IgD-negative memory B cell (primary cell): ENCODE measurements around the gene PCCA. TPM values are rescaled to one million over a fixed set of nuclear protein-coding genes. Genes with fewer than 3 reads are reported as not detected.

Source experiments
- H3K27ac Mint-ChIP-seq, 3 donors: one replicate each; pipeline ENCODE4 v1.8.0; 2020 to 2022; ENCODE audit warnings: mild to moderate bottlenecking in 3 of 3, mixed read lengths in 3 of 3, moderate library complexity in 1 of 3
- H3K27me3 Mint-ChIP-seq: one replicate; pipeline ENCODE4 v1.8.0; 2021; ENCODE audit warnings: mixed read lengths
- H3K36me3 Mint-ChIP-seq: one replicate; pipeline ENCODE4 v1.8.0; 2020; ENCODE audit warnings: mild to moderate bottlenecking, mixed read lengths
- H3K4me1 Mint-ChIP-seq, 3 donors: one replicate each; pipeline ENCODE4 v1.8.0; 2020 to 2022; ENCODE audit warnings: mixed read lengths in 3 of 3, mild to moderate bottlenecking in 1 of 3
- H3K4me3 Mint-ChIP-seq, 4 donors: one replicate each; pipeline ENCODE4 v1.8.0; 2020 to 2022; ENCODE audit warnings: mild to moderate bottlenecking in 4 of 4, mixed read lengths in 4 of 4, moderate library complexity in 3 of 4
- H3K9me3 Mint-ChIP-seq, 3 donors: one replicate each; pipeline ENCODE4 v1.8.0; 2020 to 2021; ENCODE audit warnings: mixed read lengths in 3 of 3, mild to moderate bottlenecking in 1 of 3
- polyA plus RNA-seq: library from polyadenylated mRNA; unstranded; fragments of 300-500 nt; fragmentation: Illumina TruSeq; gene quantifications from one replicate; pipeline ENCODE4 v1.2.3, GENCODE V29; 2021

PCCA gene
- polyA plus RNA-seq, 1 donor from 2014 or later: 8.5 TPM

DNA sequence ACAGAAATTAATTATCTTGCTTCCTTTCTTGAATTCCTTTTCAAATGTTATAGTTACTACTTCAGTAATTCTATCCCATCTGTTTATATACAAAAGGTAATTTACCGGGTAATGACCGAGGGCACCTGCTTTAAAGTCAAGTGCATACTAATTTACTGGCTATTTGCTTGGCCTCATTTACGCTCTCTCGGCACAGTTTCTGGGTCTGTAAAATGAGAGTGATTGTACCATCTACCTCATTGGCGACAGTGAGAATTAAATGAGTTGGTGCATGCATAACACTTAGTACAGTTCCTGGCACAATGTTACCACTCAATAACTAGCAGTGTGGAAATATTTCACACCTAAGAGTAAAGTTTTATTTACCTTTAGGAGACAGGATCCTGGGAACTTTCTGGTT is 388.1 kb downstream of the PCCA start:
- Mint-ChIP-seq H3K4me1 (peaks cover 0 to 6% (median 6%) of the 10 kb centered on the region in 3 donors), H3K27ac (no peak overlapping the region), H3K4me3 (no peak overlapping the region), H3K9me3 (no peaks in the 10 kb centered on the region), H3K27me3 (no peaks in the 10 kb centered on the region), H3K36me3 (peaks cover 6% of the 10 kb centered on the region)

DNA sequence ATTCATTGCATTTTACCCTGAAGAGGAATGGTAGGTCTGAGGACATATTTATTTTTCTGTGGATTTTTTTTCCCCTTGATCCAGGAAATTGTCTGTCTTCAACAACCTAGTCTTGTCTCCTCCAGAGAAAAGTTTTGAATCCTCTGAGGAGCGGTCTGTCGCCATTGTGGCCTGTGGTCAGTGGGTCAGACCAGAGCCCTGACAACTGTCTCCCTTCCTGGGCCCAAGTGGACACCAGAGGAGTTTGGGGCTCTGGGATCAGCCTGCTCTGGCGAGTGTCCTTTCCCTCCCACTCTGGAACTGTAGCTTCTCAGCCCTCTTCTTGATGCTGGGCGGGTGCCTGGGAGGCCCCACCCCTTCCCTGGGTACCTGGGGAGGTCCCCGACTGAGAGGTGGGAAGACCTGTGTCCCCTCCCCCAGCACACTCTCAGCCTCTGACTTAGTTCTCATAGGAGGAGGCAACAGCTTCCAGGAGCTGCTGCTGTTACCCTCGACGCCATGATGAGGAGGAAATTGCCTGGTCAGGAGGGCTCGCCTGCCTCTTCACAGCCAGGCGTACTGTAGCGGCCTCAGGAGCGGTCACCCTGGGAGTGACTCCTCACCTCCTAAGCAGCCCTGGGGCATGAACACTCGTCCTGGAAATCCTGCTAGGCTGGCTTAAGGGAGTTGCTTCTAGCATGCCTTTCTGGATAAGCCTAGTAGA is 389.4 kb downstream of the PCCA start:
- Mint-ChIP-seq H3K36me3 (peaks cover 6% of the 10 kb centered on the region), H3K4me1 (peaks cover 3 to 10% (median 6%) of the 10 kb centered on the region in 3 donors), H3K9me3 (no peaks in the 10 kb centered on the region), H3K4me3 (no peak overlapping the region), H3K27me3 (peaks cover 1% of the 10 kb centered on the region), H3K27ac (no peak overlapping the region)

DNA sequence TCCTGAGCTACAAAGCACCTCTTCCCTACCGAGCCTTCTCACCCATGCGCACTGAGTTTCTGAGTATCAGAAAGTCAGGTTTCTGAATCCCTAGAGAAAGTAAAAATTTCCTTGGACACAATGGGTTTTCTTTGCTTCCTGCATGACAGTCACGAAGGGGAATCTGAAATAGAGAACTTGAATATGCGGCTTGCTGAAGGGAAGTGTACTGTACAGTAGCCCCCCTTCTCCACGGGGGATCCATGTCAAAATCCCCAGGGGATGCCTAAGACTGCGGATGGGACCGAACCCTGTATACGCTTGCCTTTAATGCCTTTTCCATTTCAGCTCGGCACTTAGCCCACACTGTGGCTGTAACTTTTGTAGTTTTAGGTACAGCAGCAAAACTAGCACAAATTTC is 391.8 kb downstream of the PCCA start:
- peaks cover 2% of the 10 kb centered on the region for H3K27me3 Mint-ChIP-seq
- H3K36me3 Mint-ChIP-seq: peaks cover 6% of the 10 kb centered on the region
- H3K4me3 Mint-ChIP-seq: no peak overlapping the region
- H3K27ac Mint-ChIP-seq: no peak overlapping the region
- H3K9me3 Mint-ChIP-seq: no peaks in the 10 kb centered on the region
- peaks cover 10 to 16% (median 12%) of the 10 kb centered on the region in 3 donors for H3K4me1 Mint-ChIP-seq

DNA sequence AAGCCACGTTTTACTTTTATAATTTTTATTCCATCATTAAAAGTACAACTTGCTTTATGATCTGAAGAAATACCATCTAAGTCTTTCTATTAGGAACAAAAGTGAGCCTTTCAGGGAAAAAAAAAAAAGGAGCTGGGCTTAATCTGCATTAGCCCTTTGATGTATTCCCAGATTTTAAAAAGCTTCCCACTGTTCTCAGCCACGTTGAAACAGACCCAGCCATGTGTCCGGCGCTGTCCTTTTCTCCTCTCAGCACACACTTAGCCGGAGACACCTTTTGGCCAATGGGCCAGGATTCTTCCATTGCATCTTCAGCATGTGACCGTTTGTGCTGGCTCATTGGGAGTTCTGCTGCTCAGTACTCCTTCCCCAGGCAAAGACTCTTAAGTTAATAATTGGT is 394.2 kb downstream of the PCCA start:
- Mint-ChIP-seq H3K27ac (peak overlapping the region in 1 of 3 donors; percentile 8), H3K9me3 (no peaks in the 10 kb centered on the region), H3K27me3 (peaks cover 2% of the 10 kb centered on the region), H3K36me3 (peaks cover 4% of the 10 kb centered on the region), H3K4me3 (no peak overlapping the region), H3K4me1 (peaks cover 6 to 11% (median 10%) of the 10 kb centered on the region in 3 donors)

DNA sequence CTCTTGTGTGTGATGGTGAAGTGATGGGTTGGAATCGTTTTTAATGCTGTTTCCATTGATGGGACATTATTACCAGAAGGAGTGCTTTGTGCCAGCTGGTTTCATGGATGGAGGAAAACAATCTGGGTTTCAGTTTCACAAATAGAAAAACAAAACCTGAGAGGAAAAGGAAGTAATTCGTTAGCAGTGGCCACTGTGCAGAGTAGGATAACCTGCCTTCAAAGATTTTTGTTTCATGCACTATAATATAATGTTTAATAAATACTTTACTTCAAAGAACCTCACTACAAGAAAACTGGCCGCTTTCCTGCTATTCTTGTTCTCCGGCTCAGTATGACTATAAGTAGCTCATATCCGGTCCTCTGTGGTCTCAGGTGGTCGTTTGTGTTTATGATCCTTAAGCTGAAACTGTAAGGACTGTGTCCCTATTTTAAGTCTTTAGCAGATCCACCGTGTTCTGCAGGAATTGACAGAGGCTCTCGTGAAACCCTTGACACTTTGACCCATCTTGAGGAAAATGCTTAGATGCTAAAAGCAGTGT is 395.0 kb downstream of the PCCA start:
- peaks cover 2% of the 10 kb centered on the region for H3K27me3 Mint-ChIP-seq
- no peaks in the 10 kb centered on the region for H3K9me3 Mint-ChIP-seq
- H3K36me3 Mint-ChIP-seq: no peaks in the 10 kb centered on the region
- peak overlapping the region in 1 of 3 donors; percentile 8 for H3K27ac Mint-ChIP-seq
- H3K4me1 Mint-ChIP-seq: peaks cover 6 to 11% (median 10%) of the 10 kb centered on the region in 3 donors
- peak overlapping the region in 1 of 4 donors; percentile 42 for H3K4me3 Mint-ChIP-seq

DNA sequence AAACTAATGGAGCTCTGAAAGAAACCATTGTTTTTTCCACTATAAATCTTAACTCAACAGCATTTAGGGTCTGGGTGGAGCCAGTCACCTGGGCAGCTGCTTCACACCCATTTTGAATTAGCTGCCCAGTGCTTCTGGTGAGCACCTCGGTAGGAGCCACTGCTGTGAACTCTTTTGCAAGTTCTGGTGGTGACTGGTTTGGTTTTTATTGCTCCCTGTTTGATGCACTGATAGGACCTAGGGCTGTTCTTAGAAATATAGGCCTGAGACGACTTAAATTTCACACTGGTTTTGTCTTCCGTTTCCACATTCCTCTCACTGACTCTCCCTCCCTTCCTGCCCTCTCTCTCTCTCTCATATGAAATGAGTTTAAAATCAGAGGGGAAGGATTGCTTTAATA is 395.8 kb downstream of the PCCA start:
- no peak overlapping the region for H3K4me3 Mint-ChIP-seq
- no peaks in the 10 kb centered on the region for H3K9me3 Mint-ChIP-seq
- H3K4me1 Mint-ChIP-seq: peaks cover 6 to 11% (median 10%) of the 10 kb centered on the region in 3 donors
- peaks cover 2% of the 10 kb centered on the region for H3K27me3 Mint-ChIP-seq
- no peak overlapping the region for H3K27ac Mint-ChIP-seq
- H3K36me3 Mint-ChIP-seq: no peaks in the 10 kb centered on the region

DNA sequence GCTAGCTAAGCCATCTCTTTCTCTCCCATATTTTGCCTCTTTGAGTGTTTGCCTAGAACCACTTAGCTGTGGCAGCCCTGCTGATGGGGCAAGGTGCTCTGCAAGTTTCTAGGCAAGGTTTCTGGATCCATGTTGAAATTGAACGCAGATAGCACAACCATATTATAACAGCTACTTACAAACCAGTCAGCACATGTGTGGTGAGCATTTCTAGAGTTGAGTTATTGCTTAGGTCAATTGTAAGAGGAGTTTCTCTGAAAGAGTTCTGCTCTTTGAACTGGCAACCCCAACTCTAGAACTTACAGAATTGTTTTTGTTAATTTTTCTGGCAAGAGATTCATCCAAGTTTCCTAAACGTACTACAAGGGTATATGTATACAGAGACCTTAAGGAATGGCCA is 396.4 kb downstream of the PCCA start:
- no peak overlapping the region for H3K27ac Mint-ChIP-seq
- peaks cover 6 to 11% (median 10%) of the 10 kb centered on the region in 3 donors for H3K4me1 Mint-ChIP-seq
- H3K9me3 Mint-ChIP-seq: no peaks in the 10 kb centered on the region
- peaks cover 2% of the 10 kb centered on the region for H3K27me3 Mint-ChIP-seq
- H3K4me3 Mint-ChIP-seq: no peak overlapping the region
- H3K36me3 Mint-ChIP-seq: no peaks in the 10 kb centered on the region

DNA sequence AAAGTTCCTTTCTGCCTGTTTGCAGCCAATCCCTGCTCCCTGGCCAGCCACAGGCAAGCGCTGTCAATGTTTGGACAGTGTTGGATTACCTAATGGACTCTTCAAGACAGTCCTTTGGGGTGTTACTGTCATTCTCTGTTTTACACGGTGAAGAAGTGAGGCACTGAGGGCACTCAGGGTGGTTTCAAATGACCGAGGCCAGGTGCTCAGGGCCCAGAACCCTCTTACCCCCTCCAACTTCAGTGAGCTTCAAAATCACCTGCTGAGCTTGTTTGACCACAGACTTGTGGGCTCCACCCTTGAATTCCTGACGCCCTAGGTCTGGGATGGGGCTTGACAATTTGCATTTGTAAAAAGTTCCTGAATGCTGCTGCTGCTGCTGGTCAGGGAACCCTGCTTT is 401.8 kb downstream of the PCCA start:
- H3K27ac Mint-ChIP-seq: no peak overlapping the region
- peaks cover 3% of the 10 kb centered on the region for H3K36me3 Mint-ChIP-seq
- H3K9me3 Mint-ChIP-seq: no peaks in the 10 kb centered on the region
- H3K4me1 Mint-ChIP-seq: peaks cover 0 to 2% (median 0%) of the 10 kb centered on the region in 3 donors
- H3K27me3 Mint-ChIP-seq: no peaks in the 10 kb centered on the region
- H3K4me3 Mint-ChIP-seq: no peak overlapping the region

DNA sequence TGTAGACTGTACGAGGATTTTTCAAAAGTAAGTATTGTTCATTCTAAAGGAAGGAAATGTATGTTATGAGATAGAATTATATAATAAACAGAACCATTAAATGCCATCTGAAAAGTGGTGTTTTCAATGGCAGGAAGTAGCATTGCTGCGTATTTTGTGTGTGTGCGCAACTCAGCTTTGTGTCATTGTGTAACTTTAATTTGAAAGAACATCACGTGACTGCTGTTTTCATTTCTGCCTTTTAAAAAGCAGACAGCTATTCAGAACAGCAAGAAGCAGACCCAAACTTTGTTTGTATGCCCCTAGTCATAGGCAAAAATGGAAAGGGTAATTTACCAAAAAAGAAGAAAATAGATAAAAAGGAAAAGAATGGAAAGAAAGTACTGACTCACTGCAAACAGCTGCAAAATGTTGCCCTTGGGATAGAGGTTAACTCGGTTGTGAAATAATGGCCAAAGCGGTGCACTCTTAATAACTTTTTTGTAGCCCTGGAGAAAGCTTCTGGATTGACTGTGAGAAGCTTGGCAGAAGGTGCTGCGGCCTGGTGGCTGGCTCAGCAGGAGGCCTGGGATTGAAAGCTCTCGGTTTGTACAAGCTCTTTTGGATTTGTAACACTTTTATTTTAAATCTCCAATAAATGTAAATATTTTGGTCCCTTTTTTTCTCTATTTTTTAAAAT is 402.4 kb downstream of the PCCA start:
- Mint-ChIP-seq H3K4me3 (no peak overlapping the region), H3K27me3 (no peaks in the 10 kb centered on the region), H3K36me3 (peaks cover 3% of the 10 kb centered on the region), H3K27ac (no peak overlapping the region), H3K4me1 (peaks cover 0 to 4% (median 0%) of the 10 kb centered on the region in 3 donors), H3K9me3 (no peaks in the 10 kb centered on the region)

DNA sequence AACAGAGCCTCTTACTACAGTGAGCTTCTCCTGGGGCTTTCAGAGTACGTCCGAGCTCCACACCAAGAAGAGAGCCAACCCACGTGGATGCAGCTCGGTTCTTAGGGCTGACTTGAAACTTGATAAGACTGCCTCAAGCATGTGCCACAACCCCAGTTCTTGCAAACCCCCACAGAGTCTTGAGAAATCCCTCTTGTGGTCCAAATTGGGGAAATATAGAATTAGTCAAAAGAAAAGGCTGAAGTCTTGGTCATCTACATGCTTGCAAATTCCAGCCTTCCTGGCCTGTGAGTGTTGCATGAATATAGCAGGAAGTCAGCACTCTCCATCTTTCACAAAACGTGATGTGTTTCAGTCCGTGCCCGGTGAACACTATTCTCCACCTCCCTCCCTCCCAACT is 404.5 kb downstream of the PCCA start:
- Mint-ChIP-seq H3K4me1 (peaks cover 0 to 4% (median 0%) of the 10 kb centered on the region in 3 donors), H3K36me3 (peaks cover 6% of the 10 kb centered on the region), H3K27ac (no peak overlapping the region), H3K27me3 (no peaks in the 10 kb centered on the region), H3K4me3 (no peak overlapping the region), H3K9me3 (no peaks in the 10 kb centered on the region)

DNA sequence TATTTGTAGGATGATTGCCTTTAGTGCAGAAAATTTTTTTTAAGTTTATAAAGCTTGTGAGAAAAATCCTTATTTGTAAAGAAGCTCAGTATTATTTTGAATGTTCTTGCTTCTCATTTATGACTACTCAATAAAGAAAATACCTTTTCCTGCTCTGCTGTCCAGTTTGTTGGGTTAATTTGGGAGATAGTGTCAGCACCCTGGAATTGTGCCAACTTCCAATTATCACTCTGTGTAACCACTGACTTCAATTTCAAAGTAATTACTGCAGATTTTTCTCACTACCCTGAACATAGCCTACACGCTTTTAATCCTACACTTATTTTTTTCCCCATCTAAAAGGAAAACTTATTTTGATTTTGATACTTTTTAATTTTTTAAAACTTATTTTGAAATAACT is 406.6 kb downstream of the PCCA start:
- Mint-ChIP-seq H3K4me3 (no peak overlapping the region), H3K27me3 (no peaks in the 10 kb centered on the region)

DNA sequence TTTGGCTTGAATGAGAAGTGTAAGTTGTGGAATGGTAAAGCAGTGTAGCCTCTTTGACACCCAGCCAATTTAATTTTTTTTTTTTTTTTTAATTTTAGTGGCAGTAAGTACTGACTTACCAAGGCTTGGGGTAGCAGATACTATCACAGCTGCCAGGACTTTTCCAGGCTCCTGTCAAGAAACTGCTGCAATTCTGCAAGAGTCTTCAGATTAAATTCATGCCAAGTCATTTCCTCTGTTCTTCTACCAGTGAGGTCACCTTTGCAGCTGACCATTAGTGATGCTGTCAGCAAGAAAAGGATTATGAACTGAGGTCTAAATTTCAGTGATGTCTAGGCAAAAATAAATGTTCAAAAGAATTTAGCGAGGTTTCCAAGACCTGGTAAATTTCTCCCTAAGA is 408.5 kb downstream of the PCCA start:
- H3K4me3 Mint-ChIP-seq: no peak overlapping the region
- H3K27ac Mint-ChIP-seq: no peak overlapping the region
- H3K27me3 Mint-ChIP-seq: no peaks in the 10 kb centered on the region
- peaks cover 10% of the 10 kb centered on the region for H3K36me3 Mint-ChIP-seq
- H3K9me3 Mint-ChIP-seq: no peaks in the 10 kb centered on the region
- peaks cover 0 to 5% (median 0%) of the 10 kb centered on the region in 3 donors for H3K4me1 Mint-ChIP-seq

More for the DNA sequence above, 406.6 kb downstream of the PCCA start:
- peaks cover 0 to 4% (median 0%) of the 10 kb centered on the region in 3 donors for H3K4me1 Mint-ChIP-seq
- peaks cover 8% of the 10 kb centered on the region for H3K36me3 Mint-ChIP-seq
- no peak overlapping the region for H3K27ac Mint-ChIP-seq
- H3K9me3 Mint-ChIP-seq: no peaks in the 10 kb centered on the region

DNA sequence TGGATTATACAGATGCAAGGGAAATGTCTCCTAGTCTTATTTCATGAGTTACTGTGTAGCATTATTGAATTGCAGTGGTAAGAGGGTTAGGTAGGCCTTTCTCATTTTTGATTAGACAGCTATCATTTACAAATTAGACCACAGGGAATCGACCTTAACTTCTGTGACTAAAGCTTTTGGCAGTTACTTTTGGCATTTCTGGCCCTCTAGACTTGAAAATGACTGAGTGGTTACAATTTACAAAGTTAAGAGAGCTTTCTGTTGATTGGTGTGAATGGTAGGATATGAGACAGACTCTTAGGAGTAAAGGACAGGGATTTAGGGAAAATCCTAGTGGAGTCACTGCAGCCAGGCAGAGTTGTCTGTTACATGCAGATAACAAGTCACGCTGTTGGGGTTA is 413.6 kb downstream of the PCCA start:
- no peaks in the 10 kb centered on the region for H3K9me3 Mint-ChIP-seq
- H3K27me3 Mint-ChIP-seq: peaks cover 5% of the 10 kb centered on the region
- no peak overlapping the region for H3K27ac Mint-ChIP-seq
- peaks cover 8 to 13% (median 11%) of the 10 kb centered on the region in 3 donors for H3K4me1 Mint-ChIP-seq
- peaks cover 4% of the 10 kb centered on the region for H3K36me3 Mint-ChIP-seq
- H3K4me3 Mint-ChIP-seq: no peak overlapping the region

DNA sequence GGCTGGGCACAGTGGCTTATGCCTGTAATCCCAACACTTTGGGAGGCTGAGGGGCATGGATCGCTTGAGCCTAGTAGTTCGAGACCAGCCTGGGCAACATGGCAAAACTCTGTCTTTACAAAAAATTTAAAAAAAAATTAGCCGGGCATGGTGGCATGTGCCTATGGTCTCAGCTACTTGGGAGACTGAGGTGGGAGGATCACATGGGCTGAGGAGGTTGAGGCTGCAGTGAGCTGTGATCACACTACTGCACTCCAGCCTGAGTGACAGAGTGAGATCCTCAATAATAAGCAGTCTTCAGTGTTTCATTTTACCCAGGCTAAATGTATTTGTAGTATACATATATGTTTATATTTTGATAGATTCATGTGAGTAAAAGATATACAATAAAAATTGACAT is 414.7 kb downstream of the PCCA start:
- no peaks in the 10 kb centered on the region for H3K9me3 Mint-ChIP-seq
- peaks cover 5% of the 10 kb centered on the region for H3K27me3 Mint-ChIP-seq
- peaks cover 8 to 13% (median 11%) of the 10 kb centered on the region in 3 donors for H3K4me1 Mint-ChIP-seq
- H3K4me3 Mint-ChIP-seq: no peak overlapping the region
- no peak overlapping the region for H3K27ac Mint-ChIP-seq
- peaks cover 4% of the 10 kb centered on the region for H3K36me3 Mint-ChIP-seq

DNA sequence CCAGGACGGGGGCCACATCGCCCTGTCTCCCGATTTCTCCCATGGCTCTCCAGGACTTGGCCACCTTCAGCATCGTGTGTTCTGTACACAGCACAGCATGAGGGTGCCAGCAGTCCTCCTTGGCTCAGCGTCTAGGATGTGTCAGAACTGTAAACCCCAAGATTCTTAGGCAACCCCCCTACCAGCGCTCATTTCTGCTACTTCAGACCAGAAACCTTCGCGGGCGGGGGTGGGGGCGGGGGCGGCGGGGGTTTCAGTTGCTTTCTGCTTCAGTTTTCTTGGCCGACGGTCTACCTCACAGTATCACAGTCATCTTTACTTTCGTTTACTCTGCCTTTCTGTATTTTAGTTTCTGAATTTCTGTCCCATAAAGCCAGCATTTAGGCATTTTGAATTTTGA is 417.3 kb downstream of the PCCA start:
- H3K36me3 Mint-ChIP-seq: no peaks in the 10 kb centered on the region

More for the DNA sequence above, 417.3 kb downstream of the PCCA start:
- Mint-ChIP-seq H3K27me3 (peaks cover 5% of the 10 kb centered on the region), H3K4me1 (peaks cover 8 to 13% (median 11%) of the 10 kb centered on the region in 3 donors), H3K4me3 (peak overlapping the region in 3 of 4 donors; percentile 66 to 91 (median 81)), H3K9me3 (no peaks in the 10 kb centered on the region), H3K27ac (peak overlapping the region in 1 of 3 donors; percentile 45)
